GM10248 (cell line): ENCODE measurements around the gene ABCA5.
A peak's percentile ranks its signal among the peaks of the same experiment; 100 is the strongest.

ENCODE experiments used
- CTCF ChIA-PET: fragments of 300-600 bp; sonication (Branson Sonifier 250); formaldehyde crosslinking; extraction: SDS; loops from one replicate; lab custom pipeline; 2021; ENCODE audit warnings: antibody characterized with exemption; lab: Yijun Ruan, JAX
- POLR2A ChIA-PET: fragments of 350-650 bp; sonication (Branson Sonifier 250); formaldehyde crosslinking; extraction: SDS; loops from one replicate; lab custom pipeline; 2020; ENCODE audit warnings: antibody characterized with exemption; lab: Yijun Ruan, JAX
- DNase-seq: peaks from one replicate; pipeline ENCODE4 v3.0.0; 2012; ENCODE audit errors: extremely low spot score
- TF ChIP-seq, protein P1 (sequence below): IDR thresholded peaks from 2 replicates; pipeline ENCODE4 v1.5.1; 2012; ENCODE audit warnings: mild to moderate bottlenecking, low read depth; ENCODE audit errors: extremely low read depth, missing control alignments, control extremely low read depth

ABCA5 gene, protein sequence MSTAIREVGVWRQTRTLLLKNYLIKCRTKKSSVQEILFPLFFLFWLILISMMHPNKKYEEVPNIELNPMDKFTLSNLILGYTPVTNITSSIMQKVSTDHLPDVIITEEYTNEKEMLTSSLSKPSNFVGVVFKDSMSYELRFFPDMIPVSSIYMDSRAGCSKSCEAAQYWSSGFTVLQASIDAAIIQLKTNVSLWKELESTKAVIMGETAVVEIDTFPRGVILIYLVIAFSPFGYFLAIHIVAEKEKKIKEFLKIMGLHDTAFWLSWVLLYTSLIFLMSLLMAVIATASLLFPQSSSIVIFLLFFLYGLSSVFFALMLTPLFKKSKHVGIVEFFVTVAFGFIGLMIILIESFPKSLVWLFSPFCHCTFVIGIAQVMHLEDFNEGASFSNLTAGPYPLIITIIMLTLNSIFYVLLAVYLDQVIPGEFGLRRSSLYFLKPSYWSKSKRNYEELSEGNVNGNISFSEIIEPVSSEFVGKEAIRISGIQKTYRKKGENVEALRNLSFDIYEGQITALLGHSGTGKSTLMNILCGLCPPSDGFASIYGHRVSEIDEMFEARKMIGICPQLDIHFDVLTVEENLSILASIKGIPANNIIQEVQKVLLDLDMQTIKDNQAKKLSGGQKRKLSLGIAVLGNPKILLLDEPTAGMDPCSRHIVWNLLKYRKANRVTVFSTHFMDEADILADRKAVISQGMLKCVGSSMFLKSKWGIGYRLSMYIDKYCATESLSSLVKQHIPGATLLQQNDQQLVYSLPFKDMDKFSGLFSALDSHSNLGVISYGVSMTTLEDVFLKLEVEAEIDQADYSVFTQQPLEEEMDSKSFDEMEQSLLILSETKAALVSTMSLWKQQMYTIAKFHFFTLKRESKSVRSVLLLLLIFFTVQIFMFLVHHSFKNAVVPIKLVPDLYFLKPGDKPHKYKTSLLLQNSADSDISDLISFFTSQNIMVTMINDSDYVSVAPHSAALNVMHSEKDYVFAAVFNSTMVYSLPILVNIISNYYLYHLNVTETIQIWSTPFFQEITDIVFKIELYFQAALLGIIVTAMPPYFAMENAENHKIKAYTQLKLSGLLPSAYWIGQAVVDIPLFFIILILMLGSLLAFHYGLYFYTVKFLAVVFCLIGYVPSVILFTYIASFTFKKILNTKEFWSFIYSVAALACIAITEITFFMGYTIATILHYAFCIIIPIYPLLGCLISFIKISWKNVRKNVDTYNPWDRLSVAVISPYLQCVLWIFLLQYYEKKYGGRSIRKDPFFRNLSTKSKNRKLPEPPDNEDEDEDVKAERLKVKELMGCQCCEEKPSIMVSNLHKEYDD (N-terminal part only)

GRCh38 chr17:69327060-69327831 is at the start of gene ABCA5:
Gene ABCA5, minus strand, starts transcription at chr17:69327133. Its CDS starts 12,718 bp downstream, at chr17:69314415.
- ChIA-PET CTCF (interaction anchor here (0.7 to 3.2 kb wide), 5 partner anchors 8 to 196 kb away, joined by 3 to 11 read pairs (median 5); no protein-coding TSS in a partner anchor), POLR2A (interaction anchor here (0.5 to 1.7 kb wide), 5 partner anchors 11 to 68 kb away, joined by 3 to 5 read pairs (median 4); no protein-coding TSS in a partner anchor)
- TF ChIP-seq, protein P1, sequence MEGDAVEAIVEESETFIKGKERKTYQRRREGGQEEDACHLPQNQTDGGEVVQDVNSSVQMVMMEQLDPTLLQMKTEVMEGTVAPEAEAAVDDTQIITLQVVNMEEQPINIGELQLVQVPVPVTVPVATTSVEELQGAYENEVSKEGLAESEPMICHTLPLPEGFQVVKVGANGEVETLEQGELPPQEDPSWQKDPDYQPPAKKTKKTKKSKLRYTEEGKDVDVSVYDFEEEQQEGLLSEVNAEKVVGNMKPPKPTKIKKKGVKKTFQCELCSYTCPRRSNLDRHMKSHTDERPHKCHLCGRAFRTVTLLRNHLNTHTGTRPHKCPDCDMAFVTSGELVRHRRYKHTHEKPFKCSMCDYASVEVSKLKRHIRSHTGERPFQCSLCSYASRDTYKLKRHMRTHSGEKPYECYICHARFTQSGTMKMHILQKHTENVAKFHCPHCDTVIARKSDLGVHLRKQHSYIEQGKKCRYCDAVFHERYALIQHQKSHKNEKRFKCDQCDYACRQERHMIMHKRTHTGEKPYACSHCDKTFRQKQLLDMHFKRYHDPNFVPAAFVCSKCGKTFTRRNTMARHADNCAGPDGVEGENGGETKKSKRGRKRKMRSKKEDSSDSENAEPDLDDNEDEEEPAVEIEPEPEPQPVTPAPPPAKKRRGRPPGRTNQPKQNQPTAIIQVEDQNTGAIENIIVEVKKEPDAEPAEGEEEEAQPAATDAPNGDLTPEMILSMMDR, result no peak
- peak; percentile 95 for DNase-seq

DNA sequence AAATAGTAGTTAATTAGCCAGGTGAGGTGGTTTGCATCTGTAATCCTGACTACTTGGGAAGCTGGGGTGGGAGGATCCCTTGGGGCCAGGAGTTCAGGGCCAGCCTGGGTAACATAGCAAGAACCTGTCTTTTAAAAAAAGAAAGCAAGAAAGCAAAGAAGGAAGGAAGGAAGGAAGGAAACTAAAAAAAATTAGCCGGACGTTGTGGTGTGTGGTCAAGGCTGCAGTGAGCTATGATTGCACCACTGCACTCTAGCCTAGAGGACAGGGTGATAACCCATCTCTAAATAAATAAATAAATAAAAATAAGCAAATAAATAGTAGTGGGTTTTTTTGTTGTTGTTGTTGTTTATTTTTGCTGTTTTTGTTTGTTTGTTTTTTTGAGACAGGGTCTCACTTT is 48.3 kb upstream of the ABCA5 start:
- ChIA-PET CTCF (interaction anchor here (1.7 to 2.1 kb wide), 2 partner anchors 9 to 23 kb away, joined by 5 read pairs; no protein-coding TSS in a partner anchor), POLR2A (no interaction called here)
- TF ChIP-seq, protein P1, result no peak
- DNase-seq, result no peak

- CTCF ChIA-PET, result no interaction called here
- POLR2A ChIA-PET, result no interaction called here
- TF ChIP-seq, protein P1, result no peak
- no peak for DNase-seq
Observed at GRCh38 chr17:69373069-69373468, 46.1 kb upstream of the ABCA5 start.

GRCh38 chr17:69367298-69367697 is 40.4 kb upstream of the ABCA5 start:
- no peak for DNase-seq
- CTCF ChIA-PET, result interaction anchor here (1.1 to 1.3 kb wide), 4 partner anchors 10 to 33 kb away, joined by 3 read pairs; no protein-coding TSS in a partner anchor
- TF ChIP-seq, protein P1, result no peak
- POLR2A ChIA-PET, result no interaction called here

- no peak for DNase-seq
- TF ChIP-seq, protein P1, result no peak
- POLR2A ChIA-PET, result no interaction called here
- CTCF ChIA-PET, result interaction anchor here (1.4 kb wide), 1 partner anchor 23 kb away, joined by 3 read pairs; no protein-coding TSS in a partner anchor
Observed at GRCh38 chr17:69363488-69364210, 36.7 kb upstream of the ABCA5 start.
